GM15510 (cell line): ENCODE results near the gene C3orf20.

Experiments used
- POLR2A ChIP-seq: IDR thresholded peaks from 3 replicates; pipeline ENCODE4 v1.6.1; 2011; ENCODE audit warnings: borderline replicate concordance; ENCODE audit not compliant: insufficient read length; ENCODE audit errors: extremely low read depth

C3orf20 gene

GRCh38 chr3:14678015-14678503 lies 3.1 kb downstream of the C3orf20 start:
- TF ChIP-seq POLR2A = no peak

DNA sequence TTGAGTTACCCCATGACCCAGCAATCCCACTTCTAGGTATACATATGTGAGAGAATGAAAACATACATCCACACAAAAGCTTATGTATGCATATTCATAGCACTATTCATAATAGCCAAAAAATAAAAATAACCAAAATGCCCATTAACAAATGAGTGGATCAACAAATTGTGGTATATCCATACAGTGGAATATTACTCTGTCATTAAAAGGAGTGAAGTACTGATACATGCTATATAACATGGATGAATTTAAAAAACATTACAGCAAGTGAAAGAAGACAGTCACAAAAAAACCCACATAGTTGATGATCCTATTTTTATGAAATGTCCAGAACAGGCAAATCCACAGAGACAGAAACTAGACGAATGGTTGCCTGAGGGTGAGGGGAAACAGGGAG lies 5.2 kb downstream of the C3orf20 start:
- no peak for TF ChIP-seq POLR2A

- TF ChIP-seq POLR2A = no peak
Measured at GRCh38 chr3:14680716-14681115, 5.8 kb downstream of the C3orf20 start.

DNA sequence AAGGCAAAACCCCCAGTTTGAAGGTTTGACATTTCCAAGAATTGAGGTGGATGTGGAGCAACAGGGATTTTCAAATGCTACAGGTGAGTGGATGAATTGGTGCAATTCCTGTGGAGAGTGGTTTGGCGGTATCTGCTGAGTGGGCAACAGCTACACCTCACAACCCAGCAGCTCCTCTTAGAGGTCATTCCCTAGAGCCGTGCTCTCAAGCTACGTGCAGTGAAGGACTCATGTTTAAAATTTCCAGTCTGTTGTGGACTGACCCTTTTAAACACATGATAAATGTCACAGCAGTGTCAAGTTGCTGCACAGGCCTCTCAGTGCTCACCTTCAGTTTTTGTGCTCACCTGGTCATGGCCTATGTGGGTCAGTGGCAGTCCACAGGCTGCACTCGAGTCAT lies 9.5 kb downstream of the C3orf20 start:
- no peak for TF ChIP-seq POLR2A

DNA sequence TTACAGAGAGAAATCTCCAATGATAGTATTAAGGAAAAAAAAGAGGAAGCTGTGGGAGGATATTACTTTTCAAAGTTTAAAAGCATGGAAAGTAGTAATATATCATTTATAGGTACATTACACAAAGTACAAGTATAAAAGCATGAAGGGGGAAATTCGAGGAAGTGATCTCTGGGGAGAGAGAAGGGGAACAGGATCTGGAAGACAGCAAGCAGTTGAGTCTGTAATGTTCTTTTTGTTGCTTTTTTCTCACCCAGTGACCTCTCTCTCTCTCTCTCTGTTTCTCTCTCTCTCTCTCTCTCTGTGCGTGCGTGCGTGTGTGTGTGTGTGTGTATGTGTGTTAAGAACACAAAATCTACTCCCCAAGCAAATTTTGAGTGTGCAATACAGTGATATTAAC lies 10.2 kb downstream of the C3orf20 start:
- TF ChIP-seq POLR2A = no peak

DNA sequence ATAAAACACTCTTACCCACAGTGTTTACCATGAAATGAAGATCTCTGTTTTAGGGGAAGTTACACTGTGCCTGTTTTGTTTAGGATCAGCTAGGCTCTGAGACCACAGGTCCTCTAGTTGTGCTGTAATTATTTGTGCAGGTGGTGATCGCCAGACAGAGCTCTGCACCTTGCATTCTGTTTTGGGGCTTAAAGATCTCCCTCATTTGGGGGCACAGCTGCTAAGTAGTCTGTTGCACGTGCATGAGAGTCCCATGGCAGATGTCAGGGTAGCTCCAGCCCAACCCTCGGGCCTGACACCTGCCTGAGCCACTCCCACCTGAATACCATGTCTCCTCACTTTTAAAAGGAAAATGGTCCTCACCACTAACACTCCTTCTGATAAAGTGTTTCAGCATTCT lies 12.4 kb downstream of the C3orf20 start:
- no peak for TF ChIP-seq POLR2A

GRCh38 chr3:14688525-14688924 lies 13.6 kb downstream of the C3orf20 start:
- no peak for TF ChIP-seq POLR2A

GRCh38 chr3:14689247-14689980 lies 14.5 kb downstream of the C3orf20 start:
- no peak for TF ChIP-seq POLR2A

DNA sequence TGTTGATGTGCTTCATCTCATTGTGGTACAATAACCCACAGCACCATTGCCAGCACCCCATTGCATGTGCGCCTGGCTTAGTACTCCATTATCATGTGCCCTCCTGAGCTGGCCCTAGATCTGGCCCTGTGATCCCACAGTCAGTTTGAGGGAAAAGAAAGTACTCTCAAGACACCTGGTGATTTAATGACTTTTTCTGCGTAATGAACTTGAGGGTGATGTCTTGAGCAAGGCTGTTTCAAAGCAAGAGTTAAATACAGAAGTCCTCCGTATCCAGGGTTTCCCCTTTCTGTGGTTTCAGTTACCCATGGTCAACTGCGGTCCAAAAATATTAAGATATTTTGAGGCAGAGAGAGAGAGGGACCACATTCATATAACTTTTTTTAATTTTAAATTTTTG lies 16.3 kb downstream of the C3orf20 start:
- TF ChIP-seq POLR2A = no peak

DNA sequence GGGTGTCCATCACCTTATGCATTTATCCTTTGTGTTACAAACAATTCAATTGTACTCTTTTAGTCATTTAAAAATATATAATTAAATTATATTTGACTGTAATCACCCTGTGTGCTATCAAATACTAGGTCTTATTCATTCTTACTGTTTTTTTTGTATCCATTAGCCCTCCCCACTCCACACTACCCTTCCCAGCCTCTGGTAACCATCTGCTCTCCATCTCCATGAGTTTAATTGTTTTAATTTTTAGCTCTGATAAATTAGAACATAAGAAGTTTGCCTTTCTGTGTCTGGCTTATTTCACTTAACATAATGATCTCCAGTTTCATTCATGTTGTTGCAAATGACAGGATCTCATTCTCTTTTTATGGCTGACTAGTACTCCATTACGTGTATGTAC lies 16.8 kb downstream of the C3orf20 start:
- no peak for TF ChIP-seq POLR2A

DNA sequence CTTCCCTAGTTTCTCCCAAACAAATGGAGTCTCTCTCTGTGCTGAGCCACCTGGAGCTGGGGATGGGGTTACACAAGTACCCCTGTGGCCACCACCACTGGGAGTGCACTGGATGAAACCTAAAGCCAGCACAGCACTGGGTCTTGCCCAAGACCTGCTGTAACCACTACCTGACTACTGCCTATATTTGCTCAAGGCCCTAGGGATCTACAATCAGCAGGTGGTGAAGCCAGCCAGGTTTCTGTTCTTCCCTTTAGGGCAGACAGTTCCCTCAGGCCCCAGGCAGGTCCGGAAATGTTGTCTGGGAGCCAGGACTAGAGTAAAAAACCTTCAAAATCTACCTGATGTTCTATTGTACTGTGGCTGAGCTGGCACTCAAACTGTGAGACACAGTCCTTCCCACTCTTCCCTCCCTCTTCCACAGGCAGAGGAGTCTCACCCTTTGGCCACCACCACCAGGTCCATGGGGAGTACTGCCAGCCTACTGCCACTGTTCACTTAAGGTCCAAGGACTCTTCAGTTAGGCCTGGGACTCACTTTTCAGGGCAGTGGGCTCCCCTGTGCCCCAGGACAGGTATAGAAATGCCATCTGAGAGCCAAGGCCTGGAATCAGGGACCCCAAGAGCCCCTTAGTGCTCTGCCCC lies 23.8 kb downstream of the C3orf20 start:
- TF ChIP-seq POLR2A = no peak

DNA sequence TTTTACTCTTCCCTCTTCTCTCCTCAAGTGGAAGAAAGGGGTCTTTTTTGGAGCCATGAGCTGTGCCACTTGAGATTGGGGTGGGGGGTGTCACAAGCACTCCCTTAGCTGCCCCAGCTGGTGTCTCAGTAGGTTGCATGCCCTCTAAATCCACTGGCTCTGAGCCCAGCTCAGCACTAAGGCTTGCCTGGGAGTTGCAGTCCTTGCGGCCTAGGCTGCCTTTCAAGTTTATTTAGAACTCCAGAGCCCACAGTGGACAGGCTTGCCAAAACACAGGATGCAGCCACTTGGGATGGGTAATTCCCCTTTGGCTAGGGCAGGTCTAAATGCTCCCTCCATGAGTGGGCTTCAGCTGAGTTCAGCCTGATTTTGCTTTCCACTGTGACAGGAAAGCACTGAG lies 24.7 kb downstream of the C3orf20 start:
- TF ChIP-seq POLR2A = no peak

DNA sequence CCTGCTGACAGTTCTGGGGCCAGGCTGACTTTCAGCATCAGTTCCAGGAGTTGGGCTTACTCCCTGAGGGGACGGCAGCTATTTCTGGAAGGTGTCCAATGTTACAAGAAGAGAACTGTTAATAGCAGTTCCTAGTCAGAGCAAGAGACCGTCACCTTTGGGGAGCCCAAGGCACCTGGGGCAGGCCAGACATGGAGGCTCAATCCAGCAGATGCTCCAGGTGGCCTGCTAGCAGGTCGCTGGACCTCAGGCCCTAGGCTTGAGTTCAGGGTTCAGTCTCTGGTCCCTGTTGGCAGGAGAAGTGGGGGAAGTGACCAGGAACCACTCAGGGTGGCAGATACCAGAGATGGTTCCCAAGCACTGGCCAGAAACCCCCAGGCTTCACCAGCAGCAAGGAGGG lies 25.9 kb downstream of the C3orf20 start:
- no peak for TF ChIP-seq POLR2A

- no peak for TF ChIP-seq POLR2A
Measured at GRCh38 chr3:14701676-14702075, 26.7 kb downstream of the C3orf20 start.

GRCh38 chr3:14703128-14703750 lies 28.3 kb downstream of the C3orf20 start:
- no peak for TF ChIP-seq POLR2A

GRCh38 chr3:14703791-14704190 lies 28.9 kb downstream of the C3orf20 start:
- no peak for TF ChIP-seq POLR2A
